Mesothelial cell of epicardium (in vitro differentiated cells): ENCODE measurements around the gene COL4A2. TPM values are rescaled to one million over a fixed set of nuclear protein-coding genes. Genes with fewer than 3 reads are reported as not detected.

Experiments used
- DNase-seq, 2 experiments: peaks; one replicate each; pipeline ENCODE4 v3.0.0; 2021; ENCODE audit warnings: low spot score in 2 of 2; ENCODE audit not compliant: unreplicated experiment in 2 of 2
- H3K27ac Mint-ChIP-seq: 2 replicates; pipeline ENCODE4 v1.8.0; 2021; ENCODE audit warnings: mixed read lengths
- H3K27me3 Mint-ChIP-seq: 2 replicates; pipeline ENCODE4 v1.8.0; 2021; ENCODE audit warnings: low read depth, mixed read lengths
- H3K36me3 Mint-ChIP-seq: 2 replicates; pipeline ENCODE4 v1.8.0; 2021; ENCODE audit warnings: mixed read lengths
- H3K4me1 Mint-ChIP-seq: 2 replicates; pipeline ENCODE4 v1.8.0; 2021; ENCODE audit warnings: mixed read lengths
- H3K4me3 Mint-ChIP-seq: 2 replicates; pipeline ENCODE4 v1.8.0; 2021; ENCODE audit warnings: mild to moderate bottlenecking, moderate library complexity, mixed read lengths
- H3K9me3 Mint-ChIP-seq: 2 replicates; pipeline ENCODE4 v1.8.0; 2021; ENCODE audit warnings: mixed read lengths
- total RNA-seq: library from RNA; stranded (reverse); gene quantifications from 3 replicates; pipeline ENCODE4 v1.2.1, GENCODE V29; 2021
- TF ChIP-seq, protein P1 (sequence below): fragments of 200-600 bp; sonication (generic); IDR thresholded peaks from one replicate; pipeline ENCODE4 v1.5.0; 2021; ENCODE audit warnings: antibody characterized with exemption; ENCODE audit not compliant: unreplicated experiment

COL4A2 gene
- total RNA-seq, 1 donor from 2014 or later = 469 TPM

DNA sequence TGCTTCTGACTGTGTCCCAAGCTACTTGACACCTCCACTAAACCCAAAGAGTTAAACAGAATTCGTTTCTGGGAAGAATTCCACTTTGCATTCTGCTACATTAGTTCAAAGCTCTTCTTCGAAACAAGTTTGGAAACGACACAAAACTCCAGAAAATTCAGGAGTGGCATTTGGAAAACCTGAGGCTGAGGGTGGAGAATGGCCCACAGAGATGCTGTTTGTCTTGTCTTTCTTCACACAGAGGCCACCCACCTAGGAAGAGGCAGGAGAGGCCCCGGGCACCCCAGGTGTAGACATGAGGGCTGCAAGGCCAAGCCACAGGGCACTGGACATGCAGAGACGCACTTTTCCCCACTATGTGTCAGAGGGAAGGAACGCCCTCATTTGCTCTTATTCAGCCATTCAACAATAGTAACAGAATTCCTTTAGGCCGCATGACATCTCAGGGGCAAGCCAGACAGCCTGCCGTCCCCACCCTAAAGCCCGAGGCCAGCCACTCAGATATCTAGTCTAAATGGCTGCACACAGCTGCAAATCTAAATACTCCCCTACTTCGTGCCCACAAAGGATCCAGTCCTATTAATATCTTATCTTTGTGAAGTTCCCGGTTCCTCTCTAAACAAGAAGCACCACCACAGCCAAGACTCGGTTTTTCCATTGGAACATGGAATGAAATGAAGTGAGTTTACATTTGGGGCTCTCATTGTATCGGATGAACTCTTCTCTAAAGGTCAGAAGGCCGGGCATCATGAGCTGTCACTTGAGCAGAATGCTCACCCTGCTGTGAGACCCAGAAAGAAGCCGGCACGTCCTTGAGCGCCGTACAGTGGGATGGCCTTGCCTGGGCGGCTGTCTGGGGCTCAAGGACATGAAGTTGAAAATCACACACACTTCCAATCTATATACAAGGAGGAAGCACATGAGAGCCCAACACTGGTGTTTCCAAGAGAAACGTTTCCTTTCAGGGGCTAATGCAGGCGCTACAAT, 20.0 kb upstream of the COL4A2 start:
- H3K4me3 Mint-ChIP-seq = no peak overlapping the region
- peaks cover 3% of the 10 kb centered on the region for H3K9me3 Mint-ChIP-seq
- no peak overlapping the region for H3K27ac Mint-ChIP-seq
- no peaks in the 10 kb centered on the region for H3K4me1 Mint-ChIP-seq
- H3K36me3 Mint-ChIP-seq = peaks cover 21% of the 10 kb centered on the region
- no peak for DNase-seq
- TF ChIP-seq, protein P1, sequence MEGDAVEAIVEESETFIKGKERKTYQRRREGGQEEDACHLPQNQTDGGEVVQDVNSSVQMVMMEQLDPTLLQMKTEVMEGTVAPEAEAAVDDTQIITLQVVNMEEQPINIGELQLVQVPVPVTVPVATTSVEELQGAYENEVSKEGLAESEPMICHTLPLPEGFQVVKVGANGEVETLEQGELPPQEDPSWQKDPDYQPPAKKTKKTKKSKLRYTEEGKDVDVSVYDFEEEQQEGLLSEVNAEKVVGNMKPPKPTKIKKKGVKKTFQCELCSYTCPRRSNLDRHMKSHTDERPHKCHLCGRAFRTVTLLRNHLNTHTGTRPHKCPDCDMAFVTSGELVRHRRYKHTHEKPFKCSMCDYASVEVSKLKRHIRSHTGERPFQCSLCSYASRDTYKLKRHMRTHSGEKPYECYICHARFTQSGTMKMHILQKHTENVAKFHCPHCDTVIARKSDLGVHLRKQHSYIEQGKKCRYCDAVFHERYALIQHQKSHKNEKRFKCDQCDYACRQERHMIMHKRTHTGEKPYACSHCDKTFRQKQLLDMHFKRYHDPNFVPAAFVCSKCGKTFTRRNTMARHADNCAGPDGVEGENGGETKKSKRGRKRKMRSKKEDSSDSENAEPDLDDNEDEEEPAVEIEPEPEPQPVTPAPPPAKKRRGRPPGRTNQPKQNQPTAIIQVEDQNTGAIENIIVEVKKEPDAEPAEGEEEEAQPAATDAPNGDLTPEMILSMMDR = no peak
- no peaks in the 10 kb centered on the region for H3K27me3 Mint-ChIP-seq

DNA sequence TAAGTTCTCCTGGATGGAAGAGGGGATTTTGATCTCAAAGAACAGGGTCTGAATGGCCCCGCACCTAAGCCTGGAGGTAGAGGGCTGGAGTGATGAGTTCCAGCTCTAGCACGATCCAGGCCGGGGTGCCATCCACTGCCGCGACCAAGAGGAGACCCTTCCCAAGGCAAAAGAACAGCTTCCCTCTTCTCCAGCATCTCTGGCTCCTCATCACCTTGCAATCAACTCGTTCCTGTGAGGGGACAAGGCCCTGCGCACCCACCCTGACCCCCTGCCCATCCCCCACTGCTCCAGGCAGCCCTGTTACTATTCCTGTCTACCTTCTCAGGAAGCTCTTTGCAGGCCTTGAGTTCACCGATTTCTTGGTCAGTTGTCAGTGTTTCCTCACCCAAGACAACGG, 17.9 kb upstream of the COL4A2 start:
- H3K9me3 Mint-ChIP-seq = peaks cover 8% of the 10 kb centered on the region
- no peak overlapping the region for H3K4me3 Mint-ChIP-seq
- TF ChIP-seq, protein P1 = no peak
- H3K27me3 Mint-ChIP-seq = no peaks in the 10 kb centered on the region
- H3K27ac Mint-ChIP-seq = no peak overlapping the region
- peaks cover 28% of the 10 kb centered on the region for H3K36me3 Mint-ChIP-seq
- no peak for DNase-seq
- H3K4me1 Mint-ChIP-seq = no peaks in the 10 kb centered on the region

DNA sequence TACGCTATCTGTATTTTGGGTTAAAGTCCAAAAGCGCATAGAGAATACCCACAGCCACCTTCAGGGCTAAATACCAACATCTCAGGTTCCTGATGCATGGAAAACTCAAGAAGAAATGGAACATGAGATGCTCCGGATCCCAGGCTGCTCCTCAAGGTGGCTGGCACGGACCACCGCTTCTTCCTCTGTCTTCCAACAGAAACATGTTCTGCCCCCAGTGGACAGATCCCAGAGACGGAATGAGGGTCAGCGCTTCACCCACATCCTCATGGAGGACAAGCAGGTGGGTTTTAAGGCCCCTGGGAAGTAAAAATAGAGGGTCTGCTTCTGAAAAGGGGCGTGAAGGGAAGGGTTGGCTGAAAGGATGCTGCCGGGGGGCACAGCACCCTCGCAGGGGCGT, 17.4 kb upstream of the COL4A2 start:
- H3K36me3 Mint-ChIP-seq = peaks cover 30% of the 10 kb centered on the region
- H3K27me3 Mint-ChIP-seq = no peaks in the 10 kb centered on the region
- TF ChIP-seq, protein P1 = no peak
- H3K27ac Mint-ChIP-seq = no peak overlapping the region
- peaks cover 8% of the 10 kb centered on the region for H3K9me3 Mint-ChIP-seq
- H3K4me1 Mint-ChIP-seq = no peaks in the 10 kb centered on the region
- no peak for DNase-seq
- no peak overlapping the region for H3K4me3 Mint-ChIP-seq

DNA sequence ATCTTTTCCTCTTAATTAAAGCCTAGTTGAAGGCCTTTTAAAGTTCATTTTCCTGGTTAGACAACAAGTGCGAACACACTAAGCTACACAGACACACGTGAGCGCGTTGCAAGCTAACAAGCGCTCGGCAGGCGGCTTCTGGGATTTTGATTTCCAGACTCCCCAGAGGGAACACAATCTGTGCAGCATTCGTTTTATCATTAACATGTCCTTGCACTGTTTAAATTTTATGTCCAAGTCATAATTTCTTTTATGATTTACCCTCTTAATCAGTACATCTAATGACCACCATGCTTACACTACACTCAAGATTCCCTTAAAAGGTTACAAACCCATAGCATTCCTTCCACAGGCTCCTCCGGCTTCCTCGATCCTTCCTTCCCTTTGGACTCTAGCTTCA, 16.9 kb upstream of the COL4A2 start:
- peaks cover 8% of the 10 kb centered on the region for H3K9me3 Mint-ChIP-seq
- no peaks in the 10 kb centered on the region for H3K4me1 Mint-ChIP-seq
- TF ChIP-seq, protein P1 = no peak
- H3K27me3 Mint-ChIP-seq = no peaks in the 10 kb centered on the region
- H3K27ac Mint-ChIP-seq = no peak overlapping the region
- DNase-seq = no peak
- H3K36me3 Mint-ChIP-seq = peaks cover 30% of the 10 kb centered on the region
- H3K4me3 Mint-ChIP-seq = no peak overlapping the region

DNA sequence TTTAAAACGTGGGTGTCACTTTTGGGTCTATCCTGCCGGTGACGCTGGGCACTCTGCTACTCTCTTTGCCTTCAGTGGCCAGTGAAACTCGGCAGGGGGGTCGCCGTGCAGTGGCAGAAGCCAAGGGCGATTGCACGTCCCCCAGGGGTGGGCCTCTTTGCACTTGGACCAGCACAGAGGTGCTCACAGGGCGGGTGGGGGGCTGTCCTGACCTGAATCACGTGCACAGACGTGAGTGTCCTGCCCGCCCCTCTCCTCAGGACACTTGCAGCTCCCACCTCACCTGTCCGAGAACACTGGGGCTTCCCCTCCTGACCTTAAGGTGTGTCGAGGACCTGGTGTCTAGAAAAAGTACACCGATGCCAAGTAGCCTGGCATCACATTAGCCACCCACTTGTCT, 16.3 kb upstream of the COL4A2 start:
- Mint-ChIP-seq H3K27ac (no peak overlapping the region), H3K9me3 (peaks cover 8% of the 10 kb centered on the region), H3K4me3 (no peak overlapping the region), H3K4me1 (no peaks in the 10 kb centered on the region), H3K36me3 (peaks cover 30% of the 10 kb centered on the region), H3K27me3 (no peaks in the 10 kb centered on the region)
- TF ChIP-seq, protein P1 = no peak
- no peak for DNase-seq
